Type B pancreatic cell (in vitro differentiated cells): ENCODE measurements around the gene MCTP1. TPM values are rescaled to one million over a fixed set of nuclear protein-coding genes. Genes with fewer than 3 reads are reported as not detected.
"Not testable (repeated sequence)": the region's sequence is repeated elsewhere in the genome, so short reads cannot be mapped to it uniquely, and the experiment has no call there.

Source experiments
- DNase-seq: peaks from one replicate; pipeline ENCODE4 v3.0.0; 2021; ENCODE audit warnings: mixed read lengths; ENCODE audit not compliant: unreplicated experiment; ENCODE audit errors: extremely low spot score
- H3K27ac Mint-ChIP-seq: 2 replicates; pipeline ENCODE4 v1.8.0; 2021; ENCODE audit warnings: mild to moderate bottlenecking, mixed read lengths
- H3K27me3 Mint-ChIP-seq: 2 replicates; pipeline ENCODE4 v1.8.0; 2021; ENCODE audit warnings: mixed read lengths
- H3K36me3 Mint-ChIP-seq: 2 replicates; pipeline ENCODE4 v1.8.0; 2021; ENCODE audit warnings: mixed read lengths
- H3K4me1 Mint-ChIP-seq: one replicate; pipeline ENCODE4 v1.8.0; 2021; ENCODE audit warnings: mixed read lengths; ENCODE audit not compliant: unreplicated experiment
- H3K4me3 Mint-ChIP-seq: 2 replicates; pipeline ENCODE4 v1.8.0; 2021; ENCODE audit warnings: mild to moderate bottlenecking, mixed read lengths
- H3K9me3 Mint-ChIP-seq: 2 replicates; pipeline ENCODE4 v1.8.0; 2021; ENCODE audit warnings: mixed read lengths
- total RNA-seq: library from RNA; stranded (reverse); gene quantifications from 2 replicates; pipeline ENCODE4 v1.2.1, GENCODE V29; 2021; ENCODE audit warnings: low replicate concordance
- TF ChIP-seq, protein P1 (sequence below): fragments of 200-600 bp; sonication (generic); conservative IDR thresholded peaks from 2 replicates; pipeline ENCODE4 v1.5.0; 2021; ENCODE audit warnings: antibody characterized with exemption, mild to moderate bottlenecking

Gene MCTP1
- total RNA-seq, 1 donor from 2014 or later: 4.6 TPM

DNA sequence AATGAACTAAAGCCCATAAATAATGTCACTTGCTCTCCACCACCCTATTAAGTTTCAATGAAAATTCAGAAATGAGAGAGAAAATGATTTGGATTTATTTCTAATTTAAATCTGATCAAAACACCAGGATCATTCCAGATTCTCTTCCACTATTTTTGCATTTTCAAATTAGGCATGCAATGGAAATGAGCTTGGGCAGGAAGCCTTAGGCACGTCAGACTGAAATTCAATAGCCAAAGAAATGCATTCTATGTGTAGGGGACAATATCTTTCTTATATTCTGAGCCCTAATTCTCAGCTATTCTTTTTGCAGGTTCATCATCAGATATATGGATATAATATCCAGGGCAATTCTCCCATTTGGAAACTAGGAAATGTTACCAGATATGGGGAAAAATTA lies 132.8 kb downstream of the MCTP1 start:
- Mint-ChIP-seq H3K9me3 (no peaks in the 10 kb centered on the region), H3K27me3 (no peaks in the 10 kb centered on the region), H3K4me1 (no peaks in the 10 kb centered on the region), H3K36me3 (no peaks in the 10 kb centered on the region), H3K4me3 (no peak overlapping the region), H3K27ac (no peak overlapping the region)
- DNase-seq: no peak
- TF ChIP-seq, protein P1, sequence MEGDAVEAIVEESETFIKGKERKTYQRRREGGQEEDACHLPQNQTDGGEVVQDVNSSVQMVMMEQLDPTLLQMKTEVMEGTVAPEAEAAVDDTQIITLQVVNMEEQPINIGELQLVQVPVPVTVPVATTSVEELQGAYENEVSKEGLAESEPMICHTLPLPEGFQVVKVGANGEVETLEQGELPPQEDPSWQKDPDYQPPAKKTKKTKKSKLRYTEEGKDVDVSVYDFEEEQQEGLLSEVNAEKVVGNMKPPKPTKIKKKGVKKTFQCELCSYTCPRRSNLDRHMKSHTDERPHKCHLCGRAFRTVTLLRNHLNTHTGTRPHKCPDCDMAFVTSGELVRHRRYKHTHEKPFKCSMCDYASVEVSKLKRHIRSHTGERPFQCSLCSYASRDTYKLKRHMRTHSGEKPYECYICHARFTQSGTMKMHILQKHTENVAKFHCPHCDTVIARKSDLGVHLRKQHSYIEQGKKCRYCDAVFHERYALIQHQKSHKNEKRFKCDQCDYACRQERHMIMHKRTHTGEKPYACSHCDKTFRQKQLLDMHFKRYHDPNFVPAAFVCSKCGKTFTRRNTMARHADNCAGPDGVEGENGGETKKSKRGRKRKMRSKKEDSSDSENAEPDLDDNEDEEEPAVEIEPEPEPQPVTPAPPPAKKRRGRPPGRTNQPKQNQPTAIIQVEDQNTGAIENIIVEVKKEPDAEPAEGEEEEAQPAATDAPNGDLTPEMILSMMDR: no peak

DNA sequence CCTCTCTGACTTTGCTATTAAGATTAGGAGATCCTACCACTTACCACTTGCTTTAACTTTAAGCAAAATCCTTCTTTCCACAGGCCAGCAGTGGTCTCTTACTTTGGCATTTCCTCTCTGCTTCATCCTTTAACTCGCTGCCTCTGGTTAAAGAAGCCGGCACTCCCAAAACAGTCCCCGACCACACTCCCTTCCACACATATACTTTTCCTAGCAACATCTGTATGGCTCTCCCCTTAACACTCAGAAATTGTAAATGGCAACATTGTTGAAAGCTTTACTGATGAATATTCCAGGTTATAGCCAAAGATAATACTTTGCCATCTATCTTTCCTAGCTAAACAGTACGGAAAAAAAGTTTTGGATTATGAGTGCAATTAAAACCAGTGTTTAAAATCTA lies 133.2 kb downstream of the MCTP1 start:
- TF ChIP-seq, protein P1: no peak
- Mint-ChIP-seq H3K9me3 (no peaks in the 10 kb centered on the region), H3K4me3 (no peak overlapping the region), H3K4me1 (no peaks in the 10 kb centered on the region), H3K27ac (no peak overlapping the region), H3K27me3 (no peaks in the 10 kb centered on the region), H3K36me3 (no peaks in the 10 kb centered on the region)
- no peak for DNase-seq

DNA sequence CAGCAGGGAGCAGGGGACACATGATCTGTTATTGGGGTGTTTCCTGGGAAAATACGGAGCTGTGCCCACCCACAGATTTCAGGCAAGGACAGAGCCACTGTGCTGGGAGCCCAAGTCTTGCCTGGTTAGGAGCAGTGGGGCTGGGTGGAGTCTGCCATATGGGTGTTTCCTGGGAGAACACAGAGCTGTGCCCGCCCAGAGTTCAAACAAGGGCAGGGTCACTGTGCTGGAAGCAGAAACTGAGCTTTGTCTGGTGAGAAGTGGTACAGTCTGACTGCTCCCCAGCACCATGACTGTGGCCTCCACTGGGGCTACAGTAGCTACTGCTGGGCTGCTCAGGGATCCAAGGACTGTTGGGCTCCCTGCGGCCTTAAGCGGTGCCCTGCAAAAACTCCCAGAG lies 135.5 kb downstream of the MCTP1 start:
- H3K27me3 Mint-ChIP-seq: no peaks in the 10 kb centered on the region
- TF ChIP-seq, protein P1: no peak
- no peak overlapping the region for H3K4me3 Mint-ChIP-seq
- H3K36me3 Mint-ChIP-seq: no peaks in the 10 kb centered on the region
- peaks cover 5% of the 10 kb centered on the region for H3K9me3 Mint-ChIP-seq
- DNase-seq: no peak
- H3K27ac Mint-ChIP-seq: no peak overlapping the region
- no peaks in the 10 kb centered on the region for H3K4me1 Mint-ChIP-seq

DNA sequence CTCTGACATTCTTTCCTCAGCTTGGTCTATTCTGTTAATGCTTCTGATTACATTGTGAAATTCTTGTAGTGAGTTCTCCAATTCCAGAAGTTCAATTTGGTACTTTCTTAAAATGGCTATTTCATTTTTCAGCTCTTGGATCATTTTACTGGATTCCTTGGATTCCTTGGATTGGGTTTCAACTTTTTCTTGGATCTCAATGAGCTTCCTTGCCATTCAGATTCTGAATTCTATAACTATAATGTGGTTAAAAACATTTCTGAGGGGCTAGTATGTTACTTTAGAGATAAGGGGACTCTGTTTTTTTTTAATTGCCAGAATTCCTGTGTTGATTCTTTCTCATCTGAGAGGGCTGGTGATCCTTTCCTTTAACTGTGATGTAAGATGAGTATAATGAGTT lies 136.4 kb downstream of the MCTP1 start:
- peaks cover 5% of the 10 kb centered on the region for H3K9me3 Mint-ChIP-seq
- no peak for DNase-seq
- no peaks in the 10 kb centered on the region for H3K4me1 Mint-ChIP-seq
- TF ChIP-seq, protein P1: no peak
- H3K4me3 Mint-ChIP-seq: no peak overlapping the region
- no peaks in the 10 kb centered on the region for H3K36me3 Mint-ChIP-seq
- no peak overlapping the region for H3K27ac Mint-ChIP-seq
- H3K27me3 Mint-ChIP-seq: no peaks in the 10 kb centered on the region

DNA sequence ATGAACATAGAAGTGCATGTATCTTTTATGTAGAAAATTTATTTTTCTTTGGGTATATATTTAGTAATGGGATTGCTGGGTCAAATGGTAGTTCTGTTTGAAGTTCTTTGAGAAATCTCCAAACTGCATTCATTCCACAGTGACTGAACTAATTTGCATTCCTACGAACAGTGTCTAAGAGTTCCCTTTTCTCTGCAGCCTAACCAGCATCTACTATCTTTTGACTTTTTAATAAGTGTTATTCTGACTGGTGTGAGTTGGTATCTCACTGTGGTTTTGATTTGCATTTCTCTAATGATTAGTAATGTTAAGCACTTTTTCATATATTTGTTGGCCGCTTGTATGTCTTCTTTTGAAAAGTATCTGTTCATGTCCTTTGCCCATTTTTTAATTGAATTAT lies 141.0 kb downstream of the MCTP1 start:
- not testable (repeated sequence) for H3K4me3 Mint-ChIP-seq, H3K9me3 Mint-ChIP-seq, DNase-seq, H3K4me1 Mint-ChIP-seq, H3K36me3 Mint-ChIP-seq, H3K27ac Mint-ChIP-seq, H3K27me3 Mint-ChIP-seq

DNA sequence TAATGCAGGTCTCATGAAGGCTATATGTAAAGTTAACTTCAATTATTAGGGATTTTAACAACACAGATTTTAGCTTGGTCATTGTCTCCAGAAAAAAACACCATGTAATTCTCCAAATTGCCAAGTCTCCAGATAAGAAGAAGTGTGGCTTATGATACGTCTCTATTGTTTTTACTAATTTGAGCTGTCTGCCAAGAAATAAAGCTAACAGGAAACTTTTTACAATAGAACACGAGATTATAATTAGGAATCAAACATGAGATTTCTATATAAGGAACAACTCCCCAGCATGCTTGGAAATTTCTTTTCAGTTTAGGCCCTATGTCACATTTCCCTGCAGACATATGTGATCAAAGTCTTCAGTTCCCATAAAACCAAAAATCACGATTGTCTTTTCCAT lies 142.7 kb downstream of the MCTP1 start:
- Mint-ChIP-seq H3K27ac (no peak overlapping the region), H3K36me3 (no peaks in the 10 kb centered on the region), H3K4me3 (no peak overlapping the region), H3K9me3 (peaks cover 5% of the 10 kb centered on the region), H3K4me1 (no peaks in the 10 kb centered on the region), H3K27me3 (no peaks in the 10 kb centered on the region)
- TF ChIP-seq, protein P1: no peak
- no peak for DNase-seq
